Astrocyte (in vitro differentiated cells and primary cell): Measurements from ENCODE around the gene PDZD2. TPM values are rescaled to one million over a fixed set of nuclear protein-coding genes. Genes with fewer than 3 reads are reported as not detected.

Experiments used
- DNase-seq: peaks from one replicate; pipeline ENCODE4 v3.0.0-alpha.2; 2010; ENCODE audit warnings: low read depth
- FAIRE-seq: peaks from 2 replicates; lab custom pipeline; 2011; peaks lifted over from hg19 to GRCh38; lab: Jason Lieb, UNC
- H2AFZ ChIP-seq: 2 replicates; pipeline ENCODE4 v1.6.0; 2012; ENCODE audit warnings: low read depth, low read length, inconsistent platforms
- H3K27ac ChIP-seq: 2 replicates; pipeline ENCODE4 v1.5.1; 2011; ENCODE audit warnings: low read depth, low read length, inconsistent platforms
- H3K27me3 ChIP-seq: 2 replicates; pipeline ENCODE4 v1.6.0; 2011; ENCODE audit warnings: low read length, inconsistent platforms; ENCODE audit not compliant: insufficient read depth
- H3K36me3 ChIP-seq: 2 replicates; pipeline ENCODE4 v1.5.1; 2011; ENCODE audit warnings: low read length, inconsistent platforms; ENCODE audit not compliant: insufficient read depth
- H3K4me1 ChIP-seq: 2 replicates; pipeline ENCODE4 v1.5.1; 2011; ENCODE audit warnings: low read length, inconsistent platforms; ENCODE audit not compliant: insufficient read depth
- H3K4me2 ChIP-seq: 2 replicates; pipeline ENCODE4 v1.6.0; 2012; ENCODE audit warnings: low read length, inconsistent platforms
- H3K4me3 ChIP-seq: 2 replicates; pipeline ENCODE4 v1.5.1; 2011; ENCODE audit warnings: low read depth, mild to moderate bottlenecking, low read length, inconsistent platforms; ENCODE audit not compliant: insufficient read depth
- H3K79me2 ChIP-seq: 2 replicates; pipeline ENCODE4 v1.6.0; 2012; ENCODE audit warnings: mild to moderate bottlenecking, low read length, inconsistent platforms; ENCODE audit not compliant: insufficient read depth
- H3K9ac ChIP-seq: 2 replicates; pipeline ENCODE4 v1.6.0; 2012; ENCODE audit warnings: mild to moderate bottlenecking, low read length, inconsistent platforms
- H3K9me3 ChIP-seq: 2 replicates; pipeline ENCODE4 v1.5.1; 2012; ENCODE audit warnings: low read depth, mild to moderate bottlenecking, low read length, inconsistent platforms; ENCODE audit not compliant: insufficient read depth
- H4K20me1 ChIP-seq: 2 replicates; pipeline ENCODE4 v1.6.0; 2012; ENCODE audit warnings: low read length, inconsistent platforms; ENCODE audit not compliant: insufficient read depth
- H3K27ac Mint-ChIP-seq: one replicate; pipeline ENCODE4 v1.8.0; 2021; ENCODE audit warnings: mild to moderate bottlenecking, mixed read lengths; ENCODE audit not compliant: unreplicated experiment
- H3K27me3 Mint-ChIP-seq: one replicate; pipeline ENCODE4 v1.8.0; 2021; ENCODE audit warnings: low read depth, mixed read lengths; ENCODE audit not compliant: unreplicated experiment
- H3K36me3 Mint-ChIP-seq: one replicate; pipeline ENCODE4 v1.8.0; 2021; ENCODE audit warnings: low read depth, mixed read lengths; ENCODE audit not compliant: unreplicated experiment
- H3K4me1 Mint-ChIP-seq: one replicate; pipeline ENCODE4 v1.8.0; 2021; ENCODE audit warnings: low read depth, mixed read lengths; ENCODE audit not compliant: unreplicated experiment
- H3K4me3 Mint-ChIP-seq: one replicate; pipeline ENCODE4 v1.8.0; 2021; ENCODE audit warnings: mild to moderate bottlenecking, moderate library complexity, mixed read lengths; ENCODE audit not compliant: unreplicated experiment
- H3K9me3 Mint-ChIP-seq: one replicate; pipeline ENCODE4 v1.8.0; 2021; ENCODE audit warnings: mild to moderate bottlenecking, mixed read lengths; ENCODE audit not compliant: unreplicated experiment
- CTCF ChIP-seq: IDR thresholded peaks from 2 replicates; pipeline ENCODE4 v1.5.1; 2011; ENCODE audit warnings: low read depth, mild to moderate bottlenecking, inconsistent platforms, low read length, moderate library complexity; ENCODE audit not compliant: insufficient read depth
- EZH2 ChIP-seq: IDR thresholded peaks from 2 replicates; pipeline ENCODE4 v1.6.1; 2012; ENCODE audit warnings: mild to moderate bottlenecking, low read length, inconsistent platforms; ENCODE audit not compliant: insufficient read depth
- total RNA-seq: library from RNA; stranded (reverse); gene quantifications from 2 replicates; pipeline ENCODE4 v1.2.1, GENCODE V29; 2021

Gene PDZD2
- total RNA-seq, 1 donor from 2014 or later: 10.3 TPM

- H3K36me3 Mint-ChIP-seq: no peaks in the 10 kb centered on the region
Observed at GRCh38 chr5:31604644-31605043, 34.3 kb upstream of the PDZD2 start.

GRCh38 chr5:31605920-31606319 lies 33.0 kb upstream of the PDZD2 start:
- Histone ChIP-seq H4K20me1 (no peaks in the 10 kb centered on the region), H3K4me2 (no peak overlapping the region), H2AFZ (no peak overlapping the region), H3K79me2 (no peaks in the 10 kb centered on the region), H3K9me3 (no peaks in the 10 kb centered on the region), H3K27ac (no peak overlapping the region), H3K27me3 (peaks cover 3% of the 10 kb centered on the region), H3K36me3 (no peaks in the 10 kb centered on the region), H3K4me3 (no peak overlapping the region), H3K9ac (no peak overlapping the region), H3K4me1 (no peaks in the 10 kb centered on the region)
- FAIRE-seq (no peak), DNase-seq (no peak)
- no peak overlapping the region for H3K4me3 Mint-ChIP-seq
- H3K4me1 Mint-ChIP-seq: no peaks in the 10 kb centered on the region
- H3K27me3 Mint-ChIP-seq: peaks cover 9% of the 10 kb centered on the region
- no peaks in the 10 kb centered on the region for H3K9me3 Mint-ChIP-seq
- H3K27ac Mint-ChIP-seq: no peak overlapping the region
- TF ChIP-seq CTCF: no peak
- TF ChIP-seq EZH2: no peak
- no peaks in the 10 kb centered on the region for H3K36me3 Mint-ChIP-seq

More at GRCh38 chr5:31604644-31605043, 34.3 kb upstream of the PDZD2 start:
- Histone ChIP-seq H3K36me3 (no peaks in the 10 kb centered on the region), H3K4me2 (no peak overlapping the region), H3K4me1 (no peaks in the 10 kb centered on the region), H3K4me3 (no peak overlapping the region), H4K20me1 (no peaks in the 10 kb centered on the region), H3K9ac (no peak overlapping the region), H2AFZ (no peak overlapping the region), H3K27ac (no peak overlapping the region), H3K27me3 (peaks cover 3% of the 10 kb centered on the region), H3K9me3 (no peaks in the 10 kb centered on the region), H3K79me2 (no peaks in the 10 kb centered on the region)
- Mint-ChIP-seq H3K4me3 (no peak overlapping the region), H3K27ac (no peak overlapping the region), H3K27me3 (peaks cover 9% of the 10 kb centered on the region), H3K4me1 (no peaks in the 10 kb centered on the region), H3K9me3 (no peaks in the 10 kb centered on the region)
- FAIRE-seq (no peak), DNase-seq (no peak)
- TF ChIP-seq CTCF: no peak
- no peak for TF ChIP-seq EZH2

- peaks cover 12% of the 10 kb centered on the region for H3K27me3 Mint-ChIP-seq
- TF ChIP-seq EZH2 (no peak), CTCF (no peak)
Observed at GRCh38 chr5:31607546-31607945, 31.4 kb upstream of the PDZD2 start.

More at GRCh38 chr5:31607546-31607945, 31.4 kb upstream of the PDZD2 start:
- no peaks in the 10 kb centered on the region for H3K79me2 ChIP-seq
- Mint-ChIP-seq H3K4me1 (no peaks in the 10 kb centered on the region), H3K27ac (no peak overlapping the region), H3K36me3 (no peaks in the 10 kb centered on the region), H3K9me3 (no peaks in the 10 kb centered on the region), H3K4me3 (no peak overlapping the region)
- FAIRE-seq (no peak), DNase-seq (no peak)
- no peak overlapping the region for H2AFZ ChIP-seq
- H3K4me3 ChIP-seq: no peak overlapping the region
- H3K27ac ChIP-seq: no peak overlapping the region
- H3K9me3 ChIP-seq: no peaks in the 10 kb centered on the region
- no peaks in the 10 kb centered on the region for H3K4me1 ChIP-seq
- no peaks in the 10 kb centered on the region for H3K36me3 ChIP-seq
- H3K9ac ChIP-seq: no peak overlapping the region
- H3K27me3 ChIP-seq: peaks cover 3% of the 10 kb centered on the region
- H3K4me2 ChIP-seq: no peak overlapping the region
- no peaks in the 10 kb centered on the region for H4K20me1 ChIP-seq
